HepG2 (cell line): ENCODE measurements around the gene EZH1. TPM values are rescaled to one million over a fixed set of nuclear protein-coding genes. Genes with fewer than 3 reads are reported as not detected.
A peak's percentile ranks its signal among the peaks of the same experiment; 100 is the strongest.

Experiments
- IKZF1 ChIP-seq: fragments of 450-650 bp; IDR thresholded peaks from 2 replicates; pipeline ENCODE4 v1.7.1; 2016
- IRX3 ChIP-seq: sonication (generic); formaldehyde crosslinking; IDR thresholded peaks from 2 replicates; pipeline ENCODE4 v1.8.1; 2023; ENCODE audit warnings: mild to moderate bottlenecking, low read depth, missing genetic modification reagents, borderline replicate concordance
- TEAD3 ChIP-seq: optimal IDR thresholded peaks from 2 replicates; pipeline ENCODE3; 2016; ENCODE audit warnings: borderline replicate concordance
- ZBTB40 ChIP-seq, 2 experiments: fragments of 450-650 bp in 1 of 2; sonication (generic) in 1 of 2; formaldehyde crosslinking in 1 of 2; IDR thresholded peaks; 2 replicates each; pipeline versions ENCODE4 v1.6.1 to v1.8.0; 2016 to 2022; ENCODE audit warnings: antibody characterized with exemption in 1 of 2, mild to moderate bottlenecking in 1 of 2, missing genetic modification reagents in 1 of 2
- ZFP41 ChIP-seq: sonication (generic); formaldehyde crosslinking; IDR thresholded peaks from 2 replicates; pipeline ENCODE4 v1.4.0; 2020; ENCODE audit warnings: mild to moderate bottlenecking, missing genetic modification reagents, borderline replicate concordance
- ZNF205 ChIP-seq: IDR thresholded peaks from 2 replicates; pipeline ENCODE4 v1.6.1; 2018; ENCODE audit warnings: missing biosample characterization, missing genetic modification reagents
- ZNF256 ChIP-seq: sonication (generic); formaldehyde crosslinking; conservative IDR thresholded peaks from 2 replicates; pipeline ENCODE4 v1.4.0; 2020; ENCODE audit warnings: missing genetic modification reagents
- ZNF329 ChIP-seq: sonication (generic); formaldehyde crosslinking; IDR thresholded peaks from 2 replicates; pipeline ENCODE4 v1.9.0; 2021; ENCODE audit warnings: low read depth, mild to moderate bottlenecking, missing genetic modification reagents
- ZNF337 ChIP-seq: sonication (generic); formaldehyde crosslinking; IDR thresholded peaks from 2 replicates; pipeline ENCODE4 v1.5.1; 2020; ENCODE audit warnings: missing genetic modification reagents, low read depth, mild to moderate bottlenecking, borderline replicate concordance
- ZNF34 ChIP-seq: sonication (generic); formaldehyde crosslinking; IDR thresholded peaks from 2 replicates; pipeline ENCODE4 v1.4.0; 2020; ENCODE audit warnings: mild to moderate bottlenecking, missing genetic modification reagents, borderline replicate concordance
- ZNF614 ChIP-seq: IDR thresholded peaks from 2 replicates; pipeline ENCODE4 v1.6.1; 2018; ENCODE audit warnings: missing biosample characterization, missing genetic modification reagents, inconsistent platforms, borderline replicate concordance
- ZNF747 ChIP-seq: sonication (generic); formaldehyde crosslinking; IDR thresholded peaks from 2 replicates; pipeline ENCODE4 v1.8.1; 2023; ENCODE audit warnings: missing genetic modification reagents, mild to moderate bottlenecking, borderline replicate concordance
- ZNF883 ChIP-seq: sonication (generic); formaldehyde crosslinking; IDR thresholded peaks from 2 replicates; pipeline ENCODE4 v1.5.1; 2020; ENCODE audit warnings: mild to moderate bottlenecking, missing genetic modification reagents; ENCODE audit errors: not compliant biosample characterization
- ZXDC ChIP-seq: sonication (generic); formaldehyde crosslinking; IDR thresholded peaks from 2 replicates; pipeline ENCODE4 v1.5.0; 2020; ENCODE audit warnings: mild to moderate bottlenecking, missing genetic modification reagents
- polyA plus RNA-seq, 8 experiments: library from polyadenylated mRNA; depleted of rRNA in 3 of 8; stranded (reverse) in 7 of 8; unstranded in 1 of 8; fragments of >200 nt; fragmentation: Illumina TruSeq in 4 of 8; extraction: Trizol in 4 of 8; gene quantifications; 2 replicates each; pipeline versions ENCODE4 v1.2.1 to v1.2.3, GENCODE V29; 2011 to 2016; ENCODE audit warnings: low read depth in 4 of 8, missing spikeins in 1 of 8, mixed read lengths in 1 of 8; ENCODE audit not compliant: insufficient read depth in 1 of 8
- total RNA-seq, 5 experiments: library from RNA; depleted of rRNA; stranded (reverse); fragments of >200 nt; fragmentation: Illumina TruSeq; extraction: Trizol; gene quantifications; 2 replicates each; pipeline ENCODE4 v1.2.3, GENCODE V29; 2016; ENCODE audit warnings: low read depth in 1 of 5

Gene EZH1
- total and polyA plus RNA-seq, 2 of the 13 experiments (the other 11 are each of a cell fraction or from before 2014, with no cell fraction given) = 11.6 to 24.0 TPM

- no peak for TF ChIP-seq ZBTB40 (IDR thresholded peaks at IDR 0.05)
- TF ChIP-seq ZBTB40 (CRISPR knock-in tag; IDR thresholded peaks at IDR 0.05) = peak; percentile 48; the same call in 1 of the 2 replicates
- no peak for TF ChIP-seq ZNF614 (CRISPR knock-in tag)
- no peak for TF ChIP-seq ZNF337
- 0 out of 2 replicates have a peak, but pooled peaks have one; percentile 20 for TF ChIP-seq ZNF329 (CRISPR knock-in tag)
- no peak for TF ChIP-seq IRX3 (CRISPR knock-in tag)
- TF ChIP-seq IKZF1 = no peak
- 0 out of 2 replicates have a peak, but pooled peaks have one; percentile 56 for TF ChIP-seq ZNF747 (CRISPR knock-in tag)
- peak; percentile 9 for TF ChIP-seq TEAD3
- TF ChIP-seq ZNF256 (CRISPR knock-in tag) = no peak
- TF ChIP-seq ZNF205 (CRISPR knock-in tag) = no peak
- TF ChIP-seq ZXDC (CRISPR knock-in tag) = 0 out of 2 replicates have a peak, but pooled peaks have one; percentile 70
- no peak for TF ChIP-seq ZNF883 (CRISPR knock-in tag)
- TF ChIP-seq ZFP41 (CRISPR knock-in tag) = no peak
- peak; percentile 9; the same call in 1 of the 2 replicates for TF ChIP-seq ZNF34 (CRISPR knock-in tag)
Measured at GRCh38 chr17:42675965-42676423, 68.8 kb downstream of the EZH1 start (continued).
